Activated B cell treated with CpG ODN at 0.5 μM for 24 hours (primary cell): Measurements from ENCODE around the gene ITGAX. TPM values are rescaled to one million over a fixed set of nuclear protein-coding genes. Genes with fewer than 3 reads are reported as not detected.
A peak's percentile ranks its signal among the peaks of the same experiment; 100 is the strongest.

Source experiments
- ATAC-seq: fragments of 200-7000 bp; cut with Tn5 transposase; one replicate; pipeline ENCODE4 v1.10.0; 2021; ENCODE audit warnings: low read depth, mild to moderate bottlenecking, moderate library complexity
- CTCF ChIA-PET: fragments of 350-600 bp; sonication (Branson Sonifier 250); formaldehyde crosslinking; loops from one replicate; lab custom pipeline; 2021; ENCODE audit warnings: antibody characterized with exemption; lab: Charles Lee
- POLR2A ChIA-PET: fragments of 350-600 bp; sonication (Branson Sonifier 250); formaldehyde crosslinking; loops from one replicate; lab custom pipeline; 2021; ENCODE audit warnings: antibody characterized with exemption; lab: Charles Lee
- DNase-seq: peaks from one replicate; pipeline ENCODE4 v3.0.0; 2022
- H3K27ac Mint-ChIP-seq: one replicate; pipeline ENCODE4 v1.8.0; 2020; ENCODE audit warnings: mixed read lengths
- H3K27me3 Mint-ChIP-seq: one replicate; pipeline ENCODE4 v1.8.0; 2021; ENCODE audit warnings: mixed read lengths
- H3K36me3 Mint-ChIP-seq: one replicate; pipeline ENCODE4 v1.8.0; 2021; ENCODE audit warnings: low read depth, mixed read lengths
- H3K4me1 Mint-ChIP-seq: one replicate; pipeline ENCODE4 v1.8.0; 2021; ENCODE audit warnings: mixed read lengths
- H3K4me3 Mint-ChIP-seq: one replicate; pipeline ENCODE4 v1.8.0; 2020; ENCODE audit warnings: mild to moderate bottlenecking, mixed read lengths
- H3K9me3 Mint-ChIP-seq: one replicate; pipeline ENCODE4 v1.8.0; 2020; ENCODE audit warnings: mixed read lengths
- CTCF ChIP-seq: fragments of 200-600 bp; IDR thresholded peaks from one replicate; pipeline ENCODE4 v1.8.0; 2022; ENCODE audit warnings: antibody characterized with exemption, mild to moderate bottlenecking
- intact Hi-C: fragments of 100-400 bp; cut with micrococcal nuclease; formaldehyde crosslinking; loops from one replicate; pipeline ENCODE4 v1.15.1; 2024
- total RNA-seq: library from RNA; stranded (reverse); gene quantifications from 2 replicates; pipeline ENCODE4 v1.2.3, GENCODE V29; 2022

Gene ITGAX
- total RNA-seq, 1 donor from 2014 or later = 100 TPM

GRCh38 chr16:31382485-31383161, 27.6 kb downstream of the ITGAX start:
- peaks cover 11% of the 10 kb centered on the region for H3K4me1 Mint-ChIP-seq
- H3K4me3 Mint-ChIP-seq = no peak overlapping the region
- intact Hi-C loops = loop anchor here (1.0 to 5.0 kb wide), 3 partner anchors 50 to 397 kb away; partner anchors contain the start of gene HSD3B7
- DNase-seq = peak; percentile 50
- no peak overlapping the region for H3K27ac Mint-ChIP-seq
- no peaks in the 10 kb centered on the region for H3K36me3 Mint-ChIP-seq
- POLR2A ChIA-PET = interaction anchor here (1.1 to 1.7 kb wide), 3 partner anchors 181 to 240 kb away, joined by 3 to 15 read pairs (median 4); partner anchors contain the start of gene PYCARD
- peak; percentile 86 for ATAC-seq
- no peaks in the 10 kb centered on the region for H3K9me3 Mint-ChIP-seq
- no peak for TF ChIP-seq CTCF
- peaks cover 2% of the 10 kb centered on the region for H3K27me3 Mint-ChIP-seq
- CTCF ChIA-PET = interaction anchor here (1.0 to 1.7 kb wide), 16 partner anchors 9 to 487 kb away, joined by 3 to 7 read pairs (median 4); partner anchors contain the start of genes PYCARD, PYDC1 and ZNF843

GRCh38 chr16:31385680-31386079, 30.7 kb downstream of the ITGAX start:
- H3K4me1 Mint-ChIP-seq = peaks cover 11% of the 10 kb centered on the region
- no peak overlapping the region for H3K4me3 Mint-ChIP-seq
- intact Hi-C loops = no loop called here
- no peaks in the 10 kb centered on the region for H3K9me3 Mint-ChIP-seq
- H3K27me3 Mint-ChIP-seq = peaks cover 8% of the 10 kb centered on the region
- ChIA-PET POLR2A (no interaction called here), CTCF (interaction anchor here (1.1 kb wide), 1 partner anchor 52 kb away, joined by 3 read pairs; no protein-coding TSS in a partner anchor)
- no peaks in the 10 kb centered on the region for H3K36me3 Mint-ChIP-seq
- ATAC-seq = no peak
- no peak overlapping the region for H3K27ac Mint-ChIP-seq
- no peak for TF ChIP-seq CTCF
- DNase-seq = no peak

GRCh38 chr16:31386157-31386984, 31.4 kb downstream of the ITGAX start:
- intact Hi-C loops = no loop called here
- ATAC-seq = peak; percentile 46
- CTCF ChIA-PET = interaction anchor here (1.1 kb wide), 1 partner anchor 53 kb away, joined by 3 read pairs; no protein-coding TSS in a partner anchor
- H3K4me1 Mint-ChIP-seq = peaks cover 11% of the 10 kb centered on the region
- no peak for DNase-seq
- POLR2A ChIA-PET = interaction anchor here (0.7 kb wide), 1 partner anchor 198 kb away, joined by 3 read pairs; no protein-coding TSS in a partner anchor
- H3K4me3 Mint-ChIP-seq = no peak overlapping the region
- no peaks in the 10 kb centered on the region for H3K9me3 Mint-ChIP-seq
- peaks cover 8% of the 10 kb centered on the region for H3K27me3 Mint-ChIP-seq
- no peak for TF ChIP-seq CTCF
- H3K27ac Mint-ChIP-seq = no peak overlapping the region
- H3K36me3 Mint-ChIP-seq = no peaks in the 10 kb centered on the region

- Mint-ChIP-seq H3K4me1 (peaks cover 7% of the 10 kb centered on the region), H3K36me3 (no peaks in the 10 kb centered on the region), H3K27ac (no peak overlapping the region), H3K4me3 (no peak overlapping the region), H3K27me3 (peaks cover 12% of the 10 kb centered on the region), H3K9me3 (no peaks in the 10 kb centered on the region)
- TF ChIP-seq CTCF = no peak
- ChIA-PET CTCF (no interaction called here), POLR2A (no interaction called here)
- intact Hi-C loops = no loop called here
- no peak for DNase-seq
- ATAC-seq = no peak
Measured at GRCh38 chr16:31388535-31388934, 33.6 kb downstream of the ITGAX start.
